Peyer's patch (tissue), 4 donors: ENCODE measurements around the gene DUSP7. TPM values are rescaled to one million over a fixed set of nuclear protein-coding genes. Genes with fewer than 3 reads are reported as not detected.

Experiments
- DNase-seq, 3 donors: peaks; one replicate each; pipeline ENCODE4 v3.0.0-alpha.2; 2017 to 2019
- H3K27ac ChIP-seq, 4 donors: fragments of 200-600 bp; sonication (generic); one replicate each; pipeline ENCODE4 v1.5.1; 2016 to 2019
- H3K27me3 ChIP-seq, 2 donors: fragments of 200-600 bp; sonication (generic); one replicate each; pipeline ENCODE4 v1.5.1; 2019
- H3K36me3 ChIP-seq, 3 donors: fragments of 200-600 bp; sonication (generic); one replicate each; pipeline ENCODE4 v1.5.1; 2016 to 2019
- H3K4me1 ChIP-seq, 4 donors: fragments of 200-600 bp; sonication (generic); one replicate each; pipeline ENCODE4 v1.5.1; 2016 to 2019
- H3K4me3 ChIP-seq, 4 donors: fragments of 200-600 bp; sonication (generic); 1 replicate in 3 of 4; 2 replicates in 1 of 4; pipeline ENCODE4 v1.5.1; 2016 to 2019; ENCODE audit warnings: mild to moderate bottlenecking in 1 of 4
- H3K9me3 ChIP-seq, 4 donors: fragments of 200-600 bp; sonication (generic); one replicate each; pipeline ENCODE4 v1.5.1; 2016 to 2019; ENCODE audit warnings: mild to moderate bottlenecking in 1 of 4
- POLR2A ChIP-seq, 2 donors: fragments of 450-650 bp; IDR thresholded peaks; one replicate each; pipeline ENCODE4 v1.5.1; 2017; ENCODE audit warnings: antibody characterized with exemption in 2 of 2, mild to moderate bottlenecking in 2 of 2, moderate library complexity in 2 of 2
- total RNA-seq, 4 donors: library from RNA; depleted of rRNA; stranded (reverse); fragments of >200 nt; gene quantifications; one replicate each; pipeline ENCODE4 v1.1.0, GENCODE V29; 2016
- TF ChIP-seq, protein P1 (sequence below), 6 experiments: fragments of 450-650 bp in 4 of 6; fragments of 200-600 bp in 2 of 6; sonication (generic) in 1 of 6; IDR thresholded peaks; one replicate each; pipeline ENCODE4 v1.5.1; 2017 to 2019; ENCODE audit warnings: antibody characterized with exemption in 6 of 6, mild to moderate bottlenecking in 3 of 6, moderate library complexity in 1 of 6

The DUSP7 gene
- total RNA-seq, 4 donors from 2014 or later: 3.3 to 7.1 (median 6.0) TPM

DNA sequence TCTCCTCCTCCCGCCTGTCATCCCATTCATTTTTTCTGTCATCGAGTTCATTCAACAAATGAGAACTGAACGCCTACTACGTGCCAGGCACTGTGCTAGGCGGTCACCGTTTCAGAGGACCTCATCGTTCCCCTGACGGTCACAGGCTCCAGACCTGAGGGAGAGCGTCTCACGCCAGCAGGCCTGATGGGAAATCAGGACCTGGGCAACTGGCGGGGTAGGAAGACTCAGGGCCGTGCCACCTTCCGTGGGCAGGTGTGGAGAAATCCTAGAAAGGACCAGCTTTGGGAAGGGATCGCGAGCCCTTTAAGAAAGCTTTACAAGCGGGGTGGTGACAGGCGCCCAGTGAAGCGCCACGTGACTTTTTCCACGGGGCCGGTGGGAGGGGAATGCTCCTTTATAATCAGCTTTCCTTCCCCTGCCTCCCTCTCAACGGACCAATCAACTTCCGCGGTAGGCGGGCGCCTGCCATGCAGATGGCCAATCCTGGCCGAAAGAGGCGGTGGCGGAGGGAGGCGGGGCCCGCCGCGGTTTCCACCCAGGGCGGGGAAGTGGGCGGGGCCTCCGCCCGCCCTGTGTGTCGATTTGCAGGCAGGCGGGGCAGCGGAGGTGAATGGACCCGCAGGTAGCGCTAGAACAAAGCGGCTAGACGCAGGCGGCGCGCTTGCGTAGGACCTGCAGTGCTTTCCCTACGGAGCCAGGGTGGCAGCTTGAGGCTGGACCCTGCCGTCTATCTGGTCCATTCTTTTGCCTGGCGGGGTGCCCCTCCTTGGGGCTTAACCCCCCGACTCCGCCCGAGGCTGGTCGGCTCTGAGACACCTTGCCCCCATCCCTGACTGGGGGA is 819 bp upstream of the DUSP7 start:
- Histone ChIP-seq H3K36me3 (peaks cover 0 to 6% (median 0%) of the 10 kb centered on the region in 3 donors), H3K4me1 (peaks cover 2 to 36% (median 29%) of the 10 kb centered on the region in 4 donors), H3K4me3 (peak overlapping the region; percentile 50 to 88 (median 81)), H3K27ac (peak overlapping the region; percentile 65 to 91 (median 84)), H3K9me3 (no peaks in the 10 kb centered on the region), H3K27me3 (no peaks in the 10 kb centered on the region)
- peak in 1 of 2 donors; percentile 28 for TF ChIP-seq POLR2A (IDR thresholded peaks at IDR 0.05)
- TF ChIP-seq, protein P1, sequence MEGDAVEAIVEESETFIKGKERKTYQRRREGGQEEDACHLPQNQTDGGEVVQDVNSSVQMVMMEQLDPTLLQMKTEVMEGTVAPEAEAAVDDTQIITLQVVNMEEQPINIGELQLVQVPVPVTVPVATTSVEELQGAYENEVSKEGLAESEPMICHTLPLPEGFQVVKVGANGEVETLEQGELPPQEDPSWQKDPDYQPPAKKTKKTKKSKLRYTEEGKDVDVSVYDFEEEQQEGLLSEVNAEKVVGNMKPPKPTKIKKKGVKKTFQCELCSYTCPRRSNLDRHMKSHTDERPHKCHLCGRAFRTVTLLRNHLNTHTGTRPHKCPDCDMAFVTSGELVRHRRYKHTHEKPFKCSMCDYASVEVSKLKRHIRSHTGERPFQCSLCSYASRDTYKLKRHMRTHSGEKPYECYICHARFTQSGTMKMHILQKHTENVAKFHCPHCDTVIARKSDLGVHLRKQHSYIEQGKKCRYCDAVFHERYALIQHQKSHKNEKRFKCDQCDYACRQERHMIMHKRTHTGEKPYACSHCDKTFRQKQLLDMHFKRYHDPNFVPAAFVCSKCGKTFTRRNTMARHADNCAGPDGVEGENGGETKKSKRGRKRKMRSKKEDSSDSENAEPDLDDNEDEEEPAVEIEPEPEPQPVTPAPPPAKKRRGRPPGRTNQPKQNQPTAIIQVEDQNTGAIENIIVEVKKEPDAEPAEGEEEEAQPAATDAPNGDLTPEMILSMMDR (IDR thresholded peaks at IDR 0.05): peak in 2 of 6 experiments; percentile 10
- DNase-seq: peak; percentile 99 to 100 (median 100)

DNA sequence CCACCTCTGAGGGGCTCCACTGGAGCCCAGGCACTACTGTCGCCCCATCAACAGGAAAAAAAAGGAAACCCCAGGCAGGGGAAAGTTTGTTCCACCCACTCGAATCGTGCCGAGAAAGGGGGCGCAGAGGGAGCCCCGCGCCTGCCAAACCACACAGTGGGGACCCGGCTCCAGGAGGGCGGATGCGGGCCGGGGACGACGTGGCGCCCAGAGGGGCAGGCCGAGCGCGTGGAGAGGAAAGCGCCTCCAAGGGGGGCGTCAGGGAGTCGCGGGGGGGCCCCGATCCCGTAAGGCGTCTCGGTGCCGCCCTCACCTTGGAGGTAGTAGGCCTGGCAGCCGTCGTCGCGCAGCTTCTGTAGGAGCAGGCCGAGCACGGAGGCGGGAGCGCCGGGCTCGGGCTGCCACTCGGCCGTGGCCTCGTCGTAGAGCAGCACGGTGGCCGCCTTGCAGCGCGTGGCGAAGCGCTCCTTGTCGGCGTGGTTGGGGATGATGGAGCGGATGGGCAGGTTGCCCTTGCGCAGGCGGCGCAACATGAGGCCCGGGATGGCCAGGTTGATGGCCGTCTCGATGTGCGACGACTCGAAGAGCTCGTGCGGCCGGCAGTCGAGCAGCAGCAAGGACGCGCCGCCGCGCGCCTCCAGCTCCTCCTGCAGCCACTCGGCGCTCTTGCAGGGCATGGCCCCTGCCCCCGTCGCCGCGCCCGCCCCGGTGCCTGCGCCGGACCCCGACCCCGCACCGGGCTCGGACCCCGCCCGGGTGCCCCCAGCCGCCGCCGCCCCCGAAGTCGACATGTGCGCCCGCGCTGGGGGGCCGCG is 627 bp downstream of the DUSP7 start:
- Histone ChIP-seq H3K4me1 (peaks cover 3 to 49% (median 39%) of the 10 kb centered on the region in 4 donors), H3K27me3 (no peaks in the 10 kb centered on the region), H3K27ac (peak overlapping the region; percentile 51 to 85 (median 80)), H3K9me3 (no peaks in the 10 kb centered on the region), H3K4me3 (peak overlapping the region; percentile 72 to 88 (median 81)), H3K36me3 (peaks cover 0 to 14% (median 0%) of the 10 kb centered on the region in 3 donors)
- TF ChIP-seq, protein P1 (IDR thresholded peaks at IDR 0.05): peak in 4 of 6 experiments; percentile 5 to 47 (median 24)
- no peak for TF ChIP-seq POLR2A (IDR thresholded peaks at IDR 0.05)
- DNase-seq: peak; percentile 36 to 75 (median 68)

DNA sequence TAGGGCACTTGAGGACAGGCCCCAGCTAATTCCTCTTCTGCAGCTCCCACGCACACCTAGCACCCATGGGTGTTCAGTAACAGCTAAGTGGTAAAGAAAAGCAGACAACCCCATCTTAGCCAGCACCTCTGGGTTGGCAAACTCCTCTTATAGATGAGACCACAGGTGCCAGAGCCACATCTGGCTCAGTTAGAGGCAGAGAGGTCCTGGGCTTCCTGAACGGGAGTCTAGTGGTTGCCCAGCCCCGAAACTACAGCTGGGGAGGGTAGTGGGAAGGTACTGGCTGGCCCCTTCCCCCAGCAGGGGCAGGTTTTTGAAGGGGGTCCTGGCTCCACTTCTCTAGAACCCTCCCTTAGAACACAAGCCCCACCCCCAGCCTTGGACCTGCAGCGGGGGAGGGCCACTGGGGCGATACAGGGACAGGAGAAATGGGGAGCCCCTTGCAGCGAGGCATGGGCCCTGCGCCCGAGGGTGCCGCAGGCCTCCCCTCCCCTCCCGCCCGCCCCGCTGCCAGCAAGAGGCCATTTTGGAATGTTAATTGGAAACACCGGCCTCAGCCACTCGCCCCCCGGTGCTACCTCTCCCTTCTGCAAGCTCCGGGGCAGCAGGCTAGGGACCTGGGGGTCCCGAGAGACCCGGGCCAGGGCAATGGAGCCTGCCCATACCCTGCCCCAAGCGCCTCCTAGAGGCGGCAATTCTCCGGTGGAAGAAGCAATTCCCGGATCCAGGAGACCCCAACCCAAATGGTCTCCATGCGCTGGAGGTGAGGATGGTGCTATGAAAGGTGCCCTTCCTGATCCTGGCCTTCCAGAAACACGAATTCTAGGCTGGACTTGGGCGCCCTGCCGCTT is 1.5 kb downstream of the DUSP7 start:
- DNase-seq: peak in 2 of 3 donors; percentile 29 to 50
- H3K4me1 ChIP-seq: peaks cover 3 to 49% (median 39%) of the 10 kb centered on the region in 4 donors
- TF ChIP-seq, protein P1 (IDR thresholded peaks at IDR 0.05): peak in 1 of 6 experiments; percentile 10
- no peak for TF ChIP-seq POLR2A (IDR thresholded peaks at IDR 0.05)

DNA sequence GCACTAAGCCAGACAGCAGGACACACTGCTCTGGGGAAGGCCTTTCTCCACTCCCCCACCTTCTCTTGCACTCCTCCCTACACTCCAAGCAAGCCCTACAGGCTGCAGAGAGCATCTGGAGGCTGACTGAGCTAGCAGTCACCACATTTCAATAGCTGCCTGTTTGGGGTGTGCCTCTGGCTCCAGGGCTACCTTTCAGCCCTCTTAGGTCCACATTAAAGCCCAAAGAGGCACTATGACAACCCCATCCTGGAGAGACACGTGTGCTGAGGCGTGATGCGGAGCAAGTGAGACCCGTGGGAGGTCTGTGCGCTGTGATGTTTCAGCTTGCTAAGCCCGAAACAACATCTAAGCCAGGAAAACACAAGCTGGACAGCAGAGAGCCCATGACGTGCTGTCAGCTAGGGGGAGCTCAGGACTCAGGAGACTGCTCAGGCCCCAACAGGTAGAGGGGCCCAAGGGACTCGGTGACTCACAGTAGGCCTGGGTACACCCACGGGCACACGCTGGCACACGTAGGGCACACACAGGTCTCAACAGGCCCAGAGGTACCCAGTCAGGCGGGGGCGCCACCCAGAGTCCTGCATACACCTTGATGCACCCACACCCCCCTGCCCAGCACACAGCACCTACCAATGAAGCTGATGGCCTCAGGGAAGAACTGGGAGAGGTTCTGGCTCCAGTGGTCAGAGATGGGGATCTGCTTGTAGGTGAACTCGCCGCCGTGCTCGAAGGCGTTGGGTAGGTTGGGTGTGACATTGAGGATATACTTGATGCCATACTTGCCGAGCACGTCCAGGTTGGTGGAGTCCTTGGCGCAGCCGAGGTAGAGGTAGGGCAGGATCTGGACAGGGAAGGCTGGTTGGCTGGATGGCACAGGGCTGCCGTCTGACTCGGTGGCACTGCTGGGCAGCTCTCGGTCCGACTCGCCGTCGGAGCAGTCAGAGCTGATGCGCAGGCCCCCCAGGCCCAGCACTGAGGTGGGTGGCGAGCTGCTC is 2.8 kb downstream of the DUSP7 start:
- TF ChIP-seq POLR2A (IDR thresholded peaks at IDR 0.05): no peak
- TF ChIP-seq, protein P1 (IDR thresholded peaks at IDR 0.05): peak in 1 of 6 experiments; percentile 18
- Histone ChIP-seq H3K9me3 (no peaks in the 10 kb centered on the region), H3K27ac (peak overlapping the region; percentile 36 to 85 (median 74)), H3K4me1 (peaks cover 3 to 49% (median 39%) of the 10 kb centered on the region in 4 donors), H3K27me3 (no peaks in the 10 kb centered on the region), H3K36me3 (peaks cover 0 to 27% (median 0%) of the 10 kb centered on the region in 3 donors), H3K4me3 (peak overlapping the region in 3 of 4 donors; percentile 27 to 80 (median 30))
- DNase-seq: peak in 1 of 3 donors; percentile 55

More for the DNA sequence above, 1.5 kb downstream of the DUSP7 start:
- peak overlapping the region; percentile 72 to 88 (median 81) for H3K4me3 ChIP-seq
- peak overlapping the region; percentile 51 to 85 (median 80) for H3K27ac ChIP-seq
- no peaks in the 10 kb centered on the region for H3K9me3 ChIP-seq
- H3K27me3 ChIP-seq: no peaks in the 10 kb centered on the region
- H3K36me3 ChIP-seq: peaks cover 0 to 22% (median 0%) of the 10 kb centered on the region in 3 donors
